Mucosa of gallbladder (tissue), 1 donor: ENCODE data around the gene FAIM2. TPM values are rescaled to one million over a fixed set of nuclear protein-coding genes. Genes with fewer than 3 reads are reported as not detected.

Experiments
- DNase-seq: peaks from one replicate; pipeline ENCODE4 v3.0.0-alpha.2; 2020; ENCODE audit warnings: low spot score
- total RNA-seq: library from RNA; stranded (reverse); gene quantifications from one replicate; pipeline ENCODE4 v1.2.1, GENCODE V29; 2021
- donor health status: DM: no; HTN: no; CAD: no.

Gene FAIM2
- total RNA-seq, 1 donor from 2014 or later = 13.0 TPM

DNA sequence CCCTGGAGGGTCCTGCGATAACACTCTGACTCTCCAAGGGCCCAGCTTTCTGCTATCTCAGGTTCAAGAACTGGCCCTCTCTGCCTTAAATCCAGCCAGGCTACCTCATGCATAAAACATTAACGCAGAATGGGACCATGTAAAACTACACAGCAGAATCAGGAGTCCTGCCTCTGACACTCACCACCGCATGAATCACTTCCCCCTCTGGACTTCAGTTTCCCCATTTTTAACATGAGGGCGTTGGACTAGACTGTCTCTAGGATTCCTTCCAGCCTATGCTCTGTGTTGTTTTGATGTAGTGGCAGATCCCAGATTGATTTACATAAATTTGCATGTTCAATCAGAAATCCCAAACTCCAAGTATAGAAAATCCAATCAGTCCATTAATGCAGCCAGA is 78.8 kb downstream of the FAIM2 start:
- no peak for DNase-seq

DNA sequence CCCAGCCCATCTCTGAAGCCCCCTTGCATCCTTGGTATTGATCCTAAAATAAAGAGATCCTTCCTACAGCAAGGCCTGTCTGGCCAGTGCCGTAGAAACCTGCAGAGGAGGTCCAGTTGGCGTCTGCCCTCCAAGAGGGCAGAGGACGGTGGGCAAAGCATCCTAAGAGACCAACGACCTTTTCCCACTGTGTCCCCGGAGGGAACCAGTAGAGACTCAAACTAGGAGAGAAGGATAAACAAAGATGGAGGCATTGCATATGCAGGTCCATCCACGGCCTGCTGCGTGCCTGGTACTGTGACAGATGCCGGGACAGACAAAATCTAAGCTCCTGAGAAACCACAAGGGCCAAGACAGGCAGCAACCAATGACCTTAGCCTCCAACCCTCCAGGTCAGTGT is 79.3 kb downstream of the FAIM2 start:
- DNase-seq = no peak

DNA sequence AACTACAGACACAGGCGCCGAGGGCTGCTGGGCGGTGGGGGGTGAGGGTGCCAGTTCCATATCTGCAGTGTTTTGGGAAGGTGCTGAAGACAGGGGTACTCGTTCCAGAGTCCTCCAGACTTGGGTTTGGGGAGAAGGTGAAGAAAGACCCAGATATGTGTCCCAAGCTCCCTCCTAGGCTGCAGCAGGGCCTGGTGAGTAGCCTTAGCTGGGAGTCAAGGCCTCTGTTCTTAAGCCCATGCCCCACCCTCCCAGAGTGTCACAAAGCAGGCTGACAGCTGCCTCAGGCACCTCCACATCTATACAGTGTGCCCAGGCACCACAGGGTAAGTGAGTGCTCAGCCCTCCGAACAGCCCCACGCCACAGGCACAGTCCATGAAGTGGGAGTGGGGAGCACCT is 79.7 kb downstream of the FAIM2 start:
- no peak for DNase-seq

DNA sequence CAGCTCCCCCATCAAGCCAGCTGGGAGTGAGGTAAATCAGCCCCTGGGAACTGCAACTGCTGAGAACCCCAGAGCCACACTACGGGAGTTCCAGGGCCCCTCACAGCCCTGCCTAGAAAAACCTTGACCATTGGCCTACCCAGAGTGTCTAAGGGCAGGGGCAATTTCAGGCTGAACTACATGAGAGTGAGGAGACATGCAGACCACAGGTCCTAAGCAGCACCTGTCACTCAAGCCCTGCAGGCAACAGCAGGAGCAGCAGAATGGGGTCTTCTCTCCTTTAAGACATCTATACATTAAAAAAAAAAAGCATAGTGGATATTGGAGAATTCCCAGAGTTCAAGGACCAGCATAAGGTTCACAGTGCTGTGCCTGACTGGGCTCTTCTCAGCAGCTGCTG is 80.3 kb downstream of the FAIM2 start:
- no peak for DNase-seq

DNA sequence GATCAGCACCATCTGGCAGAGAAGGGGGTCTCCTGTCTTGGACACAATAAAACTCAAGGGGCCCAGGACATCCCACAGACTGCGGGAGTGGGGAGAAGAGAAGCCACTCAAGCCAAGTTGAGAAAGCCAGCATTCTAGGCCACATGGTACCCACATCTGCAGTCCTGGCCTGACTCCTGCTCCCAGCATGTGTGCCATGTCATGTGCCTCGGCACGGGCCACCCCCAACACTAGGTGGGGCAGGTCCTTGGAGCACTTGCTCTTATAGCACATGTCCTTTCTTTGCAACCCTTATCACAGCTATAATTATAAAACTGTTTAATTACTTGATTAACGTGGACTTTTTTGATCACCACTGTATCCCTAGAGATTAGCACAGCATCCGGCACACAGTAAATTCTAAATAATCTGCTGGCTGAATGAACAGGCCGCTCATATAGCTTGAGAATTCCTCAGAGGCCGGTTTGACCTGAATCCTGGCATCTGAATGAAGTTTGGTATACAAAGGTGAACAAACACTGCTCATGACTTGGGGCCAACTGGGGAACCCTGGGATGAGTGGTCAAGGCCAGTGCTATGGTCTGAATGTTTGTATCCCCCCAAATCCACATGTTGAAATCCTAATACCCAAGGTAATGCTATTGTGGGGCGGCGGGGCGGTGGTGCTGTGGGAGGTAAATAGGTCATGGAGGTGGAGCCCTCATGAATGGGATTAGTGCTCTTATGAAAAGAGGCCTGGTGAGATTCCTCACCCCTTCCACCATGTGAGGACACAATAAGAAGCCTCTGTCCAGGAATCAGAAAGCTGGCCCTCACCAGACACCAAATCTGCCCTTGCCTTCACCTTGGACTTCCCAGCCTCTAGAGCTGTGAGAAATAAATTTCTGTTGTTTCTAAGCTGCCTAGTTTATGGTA is 82.1 kb downstream of the FAIM2 start:
- no peak for DNase-seq

DNA sequence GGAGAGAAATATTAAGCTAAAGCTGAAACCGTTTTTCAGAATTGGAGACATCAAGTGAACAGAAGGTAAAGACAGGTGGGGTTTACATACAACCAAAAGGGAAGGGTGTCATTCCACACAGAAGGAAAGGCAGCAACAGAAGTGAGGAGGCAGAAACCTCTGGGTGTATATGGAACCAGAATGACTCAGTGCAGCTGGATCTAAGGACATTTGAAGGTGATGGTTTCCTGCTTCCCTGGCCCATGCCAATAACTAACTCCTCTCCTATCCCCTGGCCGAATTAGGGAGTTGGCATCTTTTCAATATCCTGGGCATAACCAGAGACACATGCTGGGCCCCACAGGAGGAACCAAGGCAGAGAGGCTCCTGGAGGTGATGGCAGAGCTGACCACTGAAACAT is 83.9 kb downstream of the FAIM2 start:
- no peak for DNase-seq

DNA sequence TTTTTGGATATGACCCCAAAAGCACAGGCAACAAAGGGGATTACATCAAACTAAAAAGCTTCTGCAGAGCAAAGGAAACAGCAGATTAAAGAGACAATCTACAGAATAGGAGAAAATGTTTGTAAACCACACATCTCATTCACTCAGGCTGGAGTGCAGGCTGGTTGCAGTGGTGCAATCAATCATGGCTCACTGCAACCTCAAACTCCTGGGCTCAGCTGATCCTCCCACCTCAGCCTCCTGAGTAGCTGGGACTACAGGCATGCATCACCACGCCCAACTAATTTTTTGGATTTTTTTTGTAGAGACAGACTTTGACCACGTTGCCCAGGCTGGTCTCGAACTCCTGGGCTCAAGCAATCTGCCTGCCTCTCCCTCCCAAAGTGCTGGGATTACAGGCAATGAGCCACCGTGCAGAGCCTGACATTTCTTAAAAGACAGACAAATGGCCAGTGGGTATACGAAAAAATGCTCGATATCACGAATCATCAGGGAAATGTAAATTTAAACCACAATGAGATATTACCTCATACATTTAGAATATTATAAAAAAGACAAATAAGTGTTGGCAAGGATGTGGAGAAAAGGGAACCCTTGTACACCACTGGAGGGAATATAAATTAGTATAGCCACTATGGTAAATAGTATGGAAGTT is 85.3 kb downstream of the FAIM2 start:
- DNase-seq = no peak

Other genes starting within 250 kb of the FAIM2 start
- gene FMNL3, start 196.5 kb downstream of the FAIM2 start, total RNA-seq = 27.8 TPM
- 901 TPM for gene TMBIM6, start 162.3 kb downstream of the FAIM2 start, total RNA-seq
- 22.0 TPM for gene NCKAP5L, start 75.5 kb downstream of the FAIM2 start, total RNA-seq
- gene BCDIN3D, start 60.8 kb downstream of the FAIM2 start, total RNA-seq = 6.0 TPM
- not detected for gene AQP2, start 46.8 kb upstream of the FAIM2 start, total RNA-seq
- 1.6 TPM for gene AQP5, start 58.0 kb upstream of the FAIM2 start, total RNA-seq
- gene AQP6, start 69.0 kb upstream of the FAIM2 start, total RNA-seq = 0.32 TPM
- gene RACGAP1, start 121.6 kb upstream of the FAIM2 start, total RNA-seq = 16.6 TPM
- 4.1 TPM for gene ASIC1, start 153.7 kb upstream of the FAIM2 start, total RNA-seq
- 49.5 TPM for gene SMARCD1, start 181.4 kb upstream of the FAIM2 start, total RNA-seq
- 21.5 TPM for gene GPD1, start 200.1 kb upstream of the FAIM2 start, total RNA-seq
- gene COX14, start 208.3 kb upstream of the FAIM2 start, total RNA-seq = 80.5 TPM